NCI-H345 (cell line): ENCODE measurements around the gene HIVEP3.

Experiments
- DNase-seq: peaks from one replicate; lab custom pipeline; 2025; lab: John Stamatoyannopoulos, UW

The HIVEP3 gene

DNA sequence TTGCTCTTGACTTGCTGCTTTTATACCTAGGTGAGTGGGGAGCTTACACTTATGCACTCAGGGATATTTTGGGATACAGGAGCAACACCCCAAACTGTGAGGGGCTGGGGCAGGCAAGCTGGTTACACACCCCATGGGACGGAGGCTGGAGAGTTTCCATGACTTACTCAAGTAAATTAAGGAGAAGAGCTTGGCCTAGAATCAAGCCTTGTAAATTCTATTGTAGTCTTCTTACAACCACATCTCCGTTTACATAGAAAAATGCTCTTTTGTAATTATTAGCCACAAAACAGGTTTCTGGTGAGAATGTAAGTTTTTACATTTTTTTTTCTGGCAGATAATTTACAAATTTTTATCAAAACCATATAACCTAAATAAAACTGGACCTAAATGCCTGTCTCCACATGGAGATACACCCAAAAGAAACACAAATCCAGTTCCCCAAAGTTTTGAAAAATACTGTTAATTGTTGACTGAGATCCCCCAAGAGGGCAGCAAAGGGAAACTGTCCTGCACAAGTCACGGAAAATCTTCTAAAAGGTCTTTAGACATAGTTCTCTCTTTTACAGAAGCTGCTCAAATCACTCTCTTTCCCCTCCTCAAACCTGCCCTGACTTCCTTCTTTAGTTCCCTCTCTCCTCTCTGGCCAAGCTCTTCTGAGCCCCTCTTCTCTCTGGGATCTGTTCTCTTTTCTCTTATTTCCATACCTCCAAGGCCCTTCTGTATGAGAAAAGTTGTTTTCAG is 134.0 kb downstream of the HIVEP3 start:
- no peak for DNase-seq

DNA sequence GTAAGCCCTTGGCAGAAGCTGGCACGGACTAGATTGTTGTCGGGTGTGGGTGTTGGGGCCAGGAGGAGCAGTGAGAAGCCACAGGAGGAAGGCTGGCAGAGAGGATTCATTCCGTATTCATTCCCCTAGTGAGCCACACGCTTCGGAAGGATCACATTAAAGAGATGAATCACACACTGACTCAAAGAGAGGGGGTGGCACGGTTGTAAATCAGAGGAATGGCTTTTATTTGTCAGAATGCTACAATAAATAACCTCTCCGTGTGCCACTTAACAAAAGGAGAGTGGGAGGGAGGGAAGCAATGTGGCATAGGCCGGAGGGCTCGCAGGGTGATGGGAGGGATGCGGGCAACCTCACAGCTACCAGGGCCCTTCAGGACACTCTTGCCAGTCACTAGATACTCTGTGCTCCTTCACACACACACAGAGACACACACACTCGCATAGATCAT is 135.5 kb downstream of the HIVEP3 start:
- peak; percentile 55 for DNase-seq

DNA sequence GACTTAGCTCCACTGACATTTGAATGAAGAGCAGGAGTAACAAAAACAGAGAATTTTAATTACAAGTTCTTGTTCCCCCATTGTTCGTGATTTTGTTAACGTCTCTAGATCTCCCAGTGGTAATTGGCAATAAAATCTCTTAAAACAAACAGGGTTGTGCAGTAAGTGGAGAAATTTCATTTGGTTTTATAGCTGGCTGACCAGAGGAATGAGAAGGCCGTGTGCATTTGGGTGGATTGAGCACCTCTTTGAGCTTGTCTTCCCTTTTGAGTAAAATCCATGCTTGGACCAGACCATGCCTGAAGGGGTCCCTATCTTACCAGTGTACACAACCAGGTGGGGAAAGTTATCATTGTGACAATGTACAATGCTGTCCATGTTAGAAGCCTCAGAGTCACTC is 137.8 kb downstream of the HIVEP3 start:
- no peak for DNase-seq

DNA sequence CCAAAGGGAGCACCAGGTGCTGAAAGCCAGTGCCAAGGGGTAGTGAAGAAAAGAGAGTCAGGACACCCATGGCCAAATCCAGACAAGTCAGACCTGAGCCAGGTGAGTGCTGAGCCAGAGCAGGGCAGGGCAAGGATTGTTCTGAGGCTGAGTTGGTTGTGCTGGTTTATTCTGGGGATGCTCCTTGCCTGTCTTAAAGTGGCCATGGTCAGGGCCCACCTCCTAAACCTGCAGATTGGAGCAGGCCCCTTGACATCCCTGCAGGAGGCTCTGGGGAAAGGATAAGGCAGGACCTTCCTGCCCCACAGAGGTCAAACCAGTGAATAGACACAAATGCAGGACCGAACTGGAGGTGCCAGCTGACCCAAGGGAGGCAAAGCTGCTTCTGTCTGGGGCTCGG is 138.4 kb downstream of the HIVEP3 start:
- no peak for DNase-seq

DNA sequence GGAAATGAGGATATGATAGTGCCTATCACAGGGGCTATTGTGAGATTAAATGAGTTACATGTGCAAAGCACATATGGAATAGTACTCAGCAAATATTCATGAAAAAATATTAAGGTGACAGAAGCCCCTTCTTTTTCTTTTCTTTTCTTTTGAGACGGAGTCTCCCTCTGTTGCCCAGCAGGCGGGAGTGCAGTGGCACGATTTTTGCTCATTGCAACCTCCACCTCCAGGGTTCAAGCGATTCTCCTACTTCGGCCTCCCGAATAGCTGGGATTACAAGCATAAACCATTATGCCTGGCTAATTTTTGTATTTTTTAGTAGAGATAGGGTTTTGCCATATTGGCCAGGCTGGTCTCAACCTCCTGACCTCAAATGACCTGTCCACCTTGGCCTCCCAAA is 139.4 kb downstream of the HIVEP3 start:
- no peak for DNase-seq

DNA sequence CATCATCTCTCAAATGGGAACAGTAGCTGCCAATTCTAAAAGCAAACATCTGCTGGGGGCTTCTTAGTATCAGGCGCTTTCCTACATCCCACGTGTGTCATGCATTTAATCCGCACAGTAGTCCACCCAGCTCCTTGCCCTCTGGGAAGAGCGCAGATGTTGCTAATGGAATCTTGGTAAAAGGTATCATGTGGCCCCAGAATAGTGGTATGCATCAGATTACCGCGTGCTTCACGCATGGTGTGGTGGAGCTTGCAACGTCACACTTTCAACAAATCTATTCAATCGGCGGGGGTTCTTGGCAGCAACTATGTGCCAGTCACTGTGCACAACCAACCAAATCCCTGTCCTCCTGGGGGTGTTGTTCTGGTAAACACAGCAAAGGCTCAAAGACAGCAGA is 141.0 kb downstream of the HIVEP3 start:
- no peak for DNase-seq

DNA sequence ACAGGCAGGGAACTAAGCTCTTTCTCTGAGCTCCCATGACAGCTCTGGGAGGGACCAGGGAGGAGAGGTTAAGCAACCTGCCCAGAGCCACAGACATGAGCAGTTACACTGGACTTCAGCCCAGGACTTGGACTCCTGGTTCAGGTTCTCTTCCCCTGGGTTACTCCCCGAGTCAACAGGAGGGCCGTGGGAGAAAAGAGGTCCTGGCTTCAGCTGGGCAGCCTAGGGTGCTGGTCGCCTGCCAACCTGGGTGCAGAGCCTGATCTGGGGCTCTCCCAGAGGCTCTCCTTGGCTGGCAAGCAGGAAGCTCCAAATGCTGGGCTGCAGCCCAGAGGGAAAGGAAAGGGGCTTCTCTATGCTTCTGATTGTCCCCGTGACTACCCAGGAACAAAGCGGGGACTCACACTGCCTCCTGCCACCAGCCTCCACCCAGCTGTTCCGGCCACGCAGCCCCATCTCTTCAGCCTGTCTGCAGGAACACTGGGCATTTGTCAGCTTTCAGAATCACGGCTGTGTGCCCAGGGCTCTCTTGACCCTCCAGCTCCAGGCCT is 141.8 kb downstream of the HIVEP3 start:
- DNase-seq = no peak

DNA sequence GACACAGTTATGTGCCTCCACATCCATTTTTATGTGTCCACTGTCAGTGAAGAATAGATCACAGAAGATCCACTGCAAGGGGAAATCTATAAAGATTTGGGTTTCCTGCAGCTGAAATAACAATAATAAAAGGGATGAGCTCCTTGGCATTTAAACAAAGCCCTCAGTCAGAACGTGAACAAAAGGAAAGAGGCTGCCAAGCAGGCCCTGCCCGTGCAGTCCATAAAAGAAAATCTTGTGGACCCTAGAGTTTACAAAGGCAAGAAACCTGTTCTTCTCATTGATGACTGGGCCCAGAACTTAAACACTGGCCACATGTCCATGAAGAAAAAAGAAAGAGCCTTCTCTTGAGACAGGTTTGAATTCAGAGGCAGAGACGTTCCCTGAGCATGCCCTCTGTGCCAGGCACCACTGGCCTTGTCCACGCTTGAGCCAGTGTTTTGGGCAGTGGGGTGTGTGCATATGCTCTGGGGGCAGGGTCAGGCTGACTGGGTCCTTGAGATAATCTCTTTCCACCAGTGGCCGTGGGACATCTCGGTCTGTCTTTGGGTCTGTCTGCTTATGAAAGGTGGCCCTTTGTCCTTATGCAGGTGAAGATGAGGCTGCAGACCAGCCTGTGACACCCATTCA is 142.7 kb downstream of the HIVEP3 start:
- DNase-seq = no peak

DNA sequence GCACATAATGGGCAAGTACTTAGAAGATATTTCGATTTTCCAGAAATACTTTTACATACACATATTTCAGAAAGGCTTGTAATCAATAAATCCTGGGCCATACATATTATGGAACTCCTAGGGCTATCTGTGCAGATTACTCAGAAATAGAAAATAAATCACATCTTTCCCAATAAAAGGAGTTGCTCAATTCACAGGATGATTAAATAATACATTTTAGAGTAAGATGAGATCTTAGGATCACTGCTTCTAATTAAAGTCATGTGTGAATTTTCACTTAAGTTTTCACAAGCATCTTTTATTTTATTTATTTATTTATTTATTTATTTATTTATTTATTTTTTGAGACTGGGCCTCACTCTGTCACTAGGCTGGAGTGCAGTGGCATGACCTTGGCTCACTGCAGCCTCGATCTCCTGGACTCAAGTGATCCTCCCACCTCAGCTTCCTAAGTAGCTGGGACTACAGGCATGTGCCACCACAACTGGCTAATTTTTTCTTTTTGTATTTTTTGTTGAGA is 144.2 kb downstream of the HIVEP3 start:
- DNase-seq = no peak

DNA sequence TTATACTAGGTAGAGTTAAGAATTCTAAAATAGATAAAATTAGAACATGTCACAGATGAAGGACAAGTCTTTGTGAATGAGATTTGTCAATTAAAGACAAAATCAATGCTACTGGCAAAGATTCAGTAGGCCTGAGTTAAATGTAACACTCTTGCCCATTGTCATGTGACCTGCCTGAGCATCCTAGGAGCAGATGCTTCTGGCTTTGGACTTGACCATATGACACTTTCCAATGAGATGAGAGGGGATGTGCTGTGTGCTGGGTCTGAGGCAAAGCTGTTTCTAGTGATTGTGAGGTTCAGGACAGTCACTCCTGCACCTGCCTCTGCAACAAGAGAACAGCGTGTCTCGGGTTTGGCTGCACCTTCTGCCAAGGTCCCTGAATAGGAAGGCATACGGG is 144.9 kb downstream of the HIVEP3 start:
- DNase-seq = no peak

DNA sequence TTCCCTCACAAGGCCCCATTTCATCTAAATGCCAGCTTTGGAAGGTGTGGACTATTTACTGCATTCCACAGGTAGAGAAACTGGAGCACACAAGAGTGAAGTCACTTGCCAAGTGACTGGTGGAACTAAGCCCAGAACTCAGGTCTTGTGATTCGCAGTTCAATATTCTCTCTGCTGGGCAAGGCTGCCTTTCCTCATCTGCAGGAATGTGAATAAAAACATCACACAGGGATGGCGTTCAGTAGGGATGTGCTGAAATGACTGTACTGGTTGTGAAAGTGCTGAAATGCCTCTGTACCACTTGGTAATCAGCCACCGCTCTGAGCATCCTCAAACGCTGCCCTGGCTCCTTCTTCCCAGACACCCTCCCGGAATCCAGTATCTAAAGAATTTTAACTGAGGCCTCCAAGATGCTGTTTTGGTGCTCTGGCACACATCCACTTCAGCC is 145.6 kb downstream of the HIVEP3 start:
- no peak for DNase-seq

DNA sequence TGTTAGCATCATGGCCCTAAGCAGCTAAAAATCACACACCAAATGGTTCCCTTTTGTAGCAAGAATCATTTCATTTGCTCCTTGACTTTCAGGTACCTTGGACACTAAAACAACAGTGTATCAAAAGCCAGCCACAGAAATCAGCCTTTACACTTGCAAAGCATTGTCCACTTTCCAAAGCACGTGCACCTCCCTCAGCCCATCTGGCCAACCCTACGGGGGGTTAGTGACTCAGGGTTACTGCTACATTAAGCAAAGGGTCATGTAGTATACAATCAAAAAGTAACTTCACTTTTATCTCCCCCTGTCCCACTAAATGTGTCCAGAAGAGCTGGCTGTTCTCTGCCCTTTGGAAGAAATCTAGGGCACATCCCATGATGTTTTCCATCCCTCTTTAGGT is 149.7 kb downstream of the HIVEP3 start:
- no peak for DNase-seq

DNA sequence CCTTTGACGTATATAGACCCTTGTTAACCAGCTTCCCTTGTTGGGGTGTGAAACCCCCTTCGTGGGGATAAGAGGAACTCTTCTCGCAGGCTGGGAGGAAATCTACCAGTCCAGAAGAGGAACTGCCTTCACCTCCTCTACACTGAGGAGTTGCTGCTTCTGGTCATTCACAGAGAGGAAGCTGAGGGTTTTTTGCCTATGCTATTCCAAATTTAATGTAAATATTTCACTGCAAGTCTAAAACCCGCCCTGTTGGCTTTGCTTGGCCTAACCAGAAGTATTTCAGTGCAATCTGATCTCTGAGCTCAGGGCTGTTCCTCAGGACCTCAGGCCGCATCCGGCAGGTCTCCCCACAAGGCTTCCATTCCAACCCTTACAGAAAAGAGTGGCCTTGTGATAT is 150.1 kb downstream of the HIVEP3 start:
- DNase-seq = no peak

DNA sequence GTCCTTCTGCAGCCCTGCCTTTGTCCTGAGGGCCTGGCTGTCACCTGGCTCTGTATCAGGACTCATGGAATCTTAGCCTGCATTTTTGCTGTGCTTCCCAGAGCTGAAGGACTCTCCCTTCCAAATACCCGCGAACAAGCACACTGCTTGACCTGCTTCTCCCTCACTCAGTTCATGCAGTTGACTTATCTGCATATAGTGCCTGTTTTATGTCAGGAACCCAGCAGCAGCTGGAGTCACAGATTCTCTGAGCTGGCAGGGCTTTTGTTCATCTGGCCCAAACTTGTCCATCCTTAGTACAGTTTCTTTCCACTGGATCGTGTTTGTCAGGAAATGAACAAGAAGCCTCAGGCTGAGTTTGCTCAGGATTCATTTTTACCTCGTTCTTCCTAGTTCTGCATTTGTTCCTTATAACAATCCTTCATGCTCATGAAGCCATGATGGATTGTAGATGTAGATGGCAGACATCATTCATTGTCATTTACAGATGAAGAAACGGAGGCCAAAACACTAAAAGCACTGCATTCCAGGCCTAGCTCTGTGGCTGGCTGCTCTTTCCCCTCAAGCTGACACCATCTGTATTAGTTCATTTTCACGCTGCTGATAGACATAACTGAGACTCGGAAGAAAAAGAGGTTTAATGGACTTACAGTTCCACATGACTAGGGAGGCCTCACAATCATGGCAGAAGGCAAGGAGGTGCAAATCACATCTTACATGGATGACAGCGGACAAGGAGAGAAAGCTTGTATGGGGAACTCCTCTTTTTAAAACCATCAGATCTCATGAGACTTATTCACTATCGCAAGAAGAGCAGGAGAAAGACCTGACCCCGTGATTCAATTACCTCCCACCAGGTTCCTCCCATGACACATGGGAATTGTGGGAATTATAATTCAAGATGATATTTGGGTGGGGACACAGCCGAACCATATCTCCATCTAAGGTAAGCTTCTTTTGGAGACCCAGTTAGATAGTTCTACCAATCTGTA is 150.9 kb downstream of the HIVEP3 start:
- DNase-seq = no peak

DNA sequence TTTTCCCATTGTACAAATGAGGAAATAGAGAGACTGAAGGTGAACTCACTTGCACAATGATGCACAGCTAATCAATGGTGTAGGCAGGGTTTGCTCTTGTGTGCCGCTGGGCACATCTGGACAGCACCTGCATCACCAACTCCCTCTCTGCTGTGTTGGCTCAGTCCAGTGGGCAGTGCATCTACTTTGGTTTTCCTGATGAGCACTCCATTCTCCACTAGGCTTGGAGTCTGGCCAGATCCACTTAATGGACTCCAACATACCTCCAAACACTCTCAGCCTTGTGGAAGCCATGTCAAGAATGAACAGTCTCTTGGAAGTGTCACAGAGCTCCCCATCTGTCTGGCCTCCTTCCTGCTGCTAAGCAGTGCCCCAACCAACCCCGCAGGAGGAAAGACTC is 152.2 kb downstream of the HIVEP3 start:
- DNase-seq = no peak

DNA sequence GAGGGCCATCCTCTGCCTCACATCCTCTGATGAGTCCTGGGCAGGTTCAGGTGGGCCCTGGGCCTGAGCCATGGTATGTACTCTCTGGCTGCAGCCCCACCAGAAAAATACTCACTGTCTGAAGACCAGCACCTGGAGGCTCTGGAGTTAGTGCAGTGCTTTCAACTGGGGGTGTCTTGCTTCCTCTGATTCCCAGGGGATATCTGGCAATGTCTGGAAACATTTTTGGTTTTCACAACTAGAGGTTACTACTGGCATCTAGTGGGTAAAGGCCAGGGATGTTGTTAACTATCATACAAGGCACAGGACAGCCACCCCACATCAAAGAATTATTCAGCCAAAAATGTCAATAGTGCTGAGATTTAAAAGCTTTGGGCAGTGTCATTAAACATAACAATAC is 152.7 kb downstream of the HIVEP3 start:
- DNase-seq = no peak

DNA sequence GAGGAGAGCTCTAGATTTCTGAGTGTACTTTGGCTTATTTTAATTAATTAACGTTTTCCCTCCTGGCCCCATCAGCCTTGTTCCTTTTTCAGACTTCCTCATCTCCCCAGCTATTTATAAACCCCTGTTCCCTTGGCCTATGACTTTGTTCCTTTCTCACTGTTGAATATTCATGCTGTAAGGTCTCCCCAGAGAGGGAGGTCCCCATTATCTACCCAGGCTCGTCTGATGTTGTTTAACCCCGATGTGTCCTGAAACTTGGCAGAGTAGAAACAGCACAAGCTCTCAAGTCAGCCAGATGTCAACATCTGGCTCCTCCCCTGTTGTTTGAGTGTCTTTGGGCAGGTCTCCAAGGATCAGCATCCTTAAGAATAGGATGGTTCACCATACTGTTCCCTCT is 153.6 kb downstream of the HIVEP3 start:
- no peak for DNase-seq

DNA sequence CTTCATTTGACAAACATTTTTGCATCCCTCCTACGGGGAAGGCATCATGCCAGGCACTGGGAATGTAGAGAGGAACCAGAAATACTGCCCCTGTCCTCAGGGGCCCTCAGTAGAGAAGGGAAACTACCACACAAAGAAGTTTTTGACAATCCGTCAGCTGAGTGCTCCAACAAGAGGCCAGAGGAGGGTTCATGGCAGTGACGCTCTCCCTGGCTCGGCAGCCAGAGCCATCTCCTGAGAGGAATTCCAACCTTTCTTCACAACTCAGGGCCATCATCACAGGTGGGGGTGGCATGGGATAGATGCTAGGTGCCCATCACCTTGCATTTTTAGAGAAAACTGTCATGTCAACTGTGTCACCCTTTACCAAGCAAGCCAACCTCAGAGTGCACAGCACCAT is 154.1 kb downstream of the HIVEP3 start:
- no peak for DNase-seq

DNA sequence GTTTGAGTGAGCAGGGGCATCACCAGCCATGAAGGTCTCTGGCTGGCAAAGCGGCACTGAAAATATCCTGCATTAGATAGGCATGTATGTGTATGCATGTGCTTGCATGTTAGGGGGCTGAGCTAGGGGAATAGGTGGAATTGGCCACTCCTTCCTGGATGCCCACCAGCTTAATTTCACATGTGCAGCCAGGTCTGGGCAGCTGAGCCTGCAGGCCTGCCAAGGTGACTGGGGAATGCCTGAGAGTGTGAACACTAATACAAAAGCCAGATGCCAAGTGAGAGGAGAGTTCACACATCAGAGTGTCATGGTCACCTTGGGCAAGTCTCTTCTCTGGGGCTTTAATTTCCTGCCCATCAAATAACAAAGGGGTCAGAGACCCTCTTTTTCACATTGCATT is 155.9 kb downstream of the HIVEP3 start:
- DNase-seq = no peak

DNA sequence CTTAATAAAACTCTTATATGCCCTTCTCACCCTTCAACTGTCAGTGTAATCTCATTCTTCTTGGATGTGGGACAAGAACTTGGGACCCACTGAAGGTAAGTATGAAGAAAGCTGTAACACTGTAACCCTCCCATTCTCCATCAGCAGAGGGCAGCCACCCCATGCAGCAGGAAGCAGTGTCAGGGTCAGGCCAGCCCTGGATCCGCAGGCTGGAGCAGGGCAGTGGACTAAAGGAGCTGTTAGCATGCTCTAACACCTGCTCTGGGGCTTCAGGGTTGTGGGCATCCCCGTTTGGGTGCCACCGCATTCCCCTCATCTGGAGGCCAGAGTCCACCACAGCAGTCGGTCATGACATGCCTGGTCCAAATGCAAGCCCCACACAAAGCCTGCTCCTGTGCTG is 156.5 kb downstream of the HIVEP3 start:
- no peak for DNase-seq

DNA sequence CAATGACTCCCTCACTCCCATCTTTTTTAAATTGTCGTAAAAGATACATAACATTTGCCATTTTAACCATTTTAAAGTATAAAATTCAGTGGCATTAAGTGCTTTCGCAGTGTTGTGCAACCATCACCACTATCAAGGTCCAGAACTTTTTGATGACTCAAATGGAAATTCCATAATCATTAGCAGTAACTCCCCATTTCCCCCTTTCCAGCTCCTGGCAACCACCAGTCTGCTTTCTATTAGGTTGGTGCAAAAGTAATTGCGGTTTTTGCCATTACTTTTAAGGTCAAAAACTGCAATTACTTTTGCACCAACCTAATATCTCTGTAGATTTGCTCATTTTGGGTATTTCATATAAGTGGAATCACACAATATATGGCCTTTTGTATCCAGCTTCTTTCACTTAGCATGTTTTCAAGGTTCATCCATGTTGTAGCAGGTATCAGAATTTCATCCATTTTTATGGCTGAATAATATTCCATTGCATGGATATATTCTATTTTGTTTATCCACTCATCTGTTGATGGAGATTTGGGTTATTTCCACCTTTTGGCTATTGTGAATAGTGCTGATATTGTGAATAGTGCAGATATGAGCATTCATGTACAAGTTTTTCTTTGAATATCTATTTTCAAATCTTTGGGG is 159.7 kb downstream of the HIVEP3 start:
- DNase-seq = no peak

DNA sequence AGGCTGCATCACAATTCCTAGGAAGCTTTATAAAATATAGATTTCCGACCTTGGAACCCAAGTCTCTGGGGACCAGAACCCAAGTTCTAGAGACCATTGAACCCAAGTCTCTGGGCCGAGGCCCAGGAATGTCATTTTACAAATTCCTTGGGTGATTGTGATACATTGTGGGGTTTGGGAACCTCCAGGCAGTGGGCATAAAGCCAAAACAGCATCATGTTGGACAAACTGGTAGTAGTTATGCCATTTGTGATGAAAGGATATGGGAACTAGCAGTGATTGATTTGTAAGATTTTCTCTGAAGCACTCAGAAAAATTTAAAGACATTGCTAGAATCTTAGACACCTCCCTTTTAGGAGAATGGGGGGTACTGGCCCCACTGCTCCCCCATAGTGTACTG is 160.2 kb downstream of the HIVEP3 start:
- no peak for DNase-seq
